ENCODE measurements around the gene INPP4A.

- TF ChIP-seq CTCF (IDR thresholded peaks at IDR 0.05; ENCODE audit: extremely low read depth in 1 of 2, insufficient read depth in 1 of 2, low read depth in 1 of 2, low read length in 2 of 2) (no peak), POLR2A (IDR thresholded peaks at IDR 0.05; ENCODE audit: low read depth, low read length) (no peak), FOS (IDR thresholded peaks at IDR 0.05; ENCODE audit: borderline replicate concordance, insufficient read depth, low read length) (no peak), POLR2AphosphoS5 (IDR thresholded peaks at IDR 0.05; ENCODE audit: insufficient read depth, low read depth, low read length) (no peak), JUN (IDR thresholded peaks at IDR 0.05; ENCODE audit: borderline replicate concordance, insufficient read depth, insufficient read length, low read depth) (no peak), MYC (IDR thresholded peaks at IDR 0.05; ENCODE audit: low read depth, low read length) (no peak), EZH2 (IDR thresholded peaks at IDR 0.05; ENCODE audit: borderline replicate concordance, low read depth, low read length, severe bottlenecking) (no peak)
These were observed 137.9 kb downstream of the INPP4A start for GRCh38 chr2:98582523-98582922.

All from endothelial cell of umbilical vein (primary cell).